Fibroblast of lung (primary cell): ENCODE measurements around the gene SLC9A5. TPM values are rescaled to one million over a fixed set of nuclear protein-coding genes. Genes with fewer than 3 reads are reported as not detected.
A peak's percentile ranks its signal among the peaks of the same experiment; 100 is the strongest.

Experiments
- DNase-seq, 2 donors: peaks; one replicate each; pipeline versions ENCODE4 v3.0.0 to v3.0.0-alpha.2; 2010; ENCODE audit warnings: low read depth in 2 of 2
- H2AFZ ChIP-seq: 2 replicates; pipeline ENCODE4 v1.5.1; 2012; ENCODE audit warnings: low read length, control low read depth, inconsistent platforms
- H3K27ac ChIP-seq: 2 replicates; pipeline ENCODE4 v1.5.1; 2011; ENCODE audit warnings: low read length, control low read depth; ENCODE audit not compliant: insufficient read depth
- H3K27me3 ChIP-seq: 2 replicates; pipeline ENCODE4 v1.5.1; 2011; ENCODE audit warnings: mild to moderate bottlenecking, low read length; ENCODE audit not compliant: control insufficient read depth, insufficient read depth
- H3K36me3 ChIP-seq: 2 replicates; pipeline ENCODE4 v1.5.1; 2011; ENCODE audit warnings: low read length; ENCODE audit not compliant: control insufficient read depth, insufficient read depth
- H3K4me1 ChIP-seq: 2 replicates; pipeline ENCODE4 v1.5.1; 2011; ENCODE audit warnings: low read length; ENCODE audit not compliant: control insufficient read depth, insufficient read depth; ENCODE audit errors: extremely low read depth
- H3K4me2 ChIP-seq: 2 replicates; pipeline ENCODE4 v1.5.1; 2011; ENCODE audit warnings: low read length, control low read depth; ENCODE audit not compliant: insufficient read depth; ENCODE audit errors: extremely low read depth
- H3K4me3 ChIP-seq, 4 experiments: fragments of 200-600 bp in 1 of 4; sonication (generic) in 1 of 4; replicated peaks in 1 of 4; 2 replicates each; pipeline ENCODE4 v1.5.1; 2011 to 2016; ENCODE audit warnings: low read length in 4 of 4, low read depth in 3 of 4, mild to moderate bottlenecking in 3 of 4, control low read depth in 2 of 4, inconsistent platforms in 1 of 4, mixed read lengths in 1 of 4; ENCODE audit not compliant: insufficient read depth in 1 of 4; ENCODE audit errors: control extremely low read depth in 1 of 4
- H3K79me2 ChIP-seq: 2 replicates; pipeline ENCODE4 v1.5.1; 2012; ENCODE audit warnings: mild to moderate bottlenecking, low read length, inconsistent platforms; ENCODE audit not compliant: control insufficient read depth, insufficient read depth
- H3K9ac ChIP-seq: 2 replicates; pipeline ENCODE4 v1.5.1; 2011; ENCODE audit warnings: mild to moderate bottlenecking, low read length, control low read depth; ENCODE audit not compliant: insufficient read depth
- H3K9me3 ChIP-seq: 2 replicates; pipeline ENCODE4 v1.5.1; 2012; ENCODE audit warnings: low read depth, low read length; ENCODE audit not compliant: control insufficient read depth, insufficient read depth
- H4K20me1 ChIP-seq: 2 replicates; pipeline ENCODE4 v1.5.1; 2011; ENCODE audit warnings: low read length; ENCODE audit not compliant: control insufficient read depth, insufficient read depth; ENCODE audit errors: extremely low read depth
- EZH2 ChIP-seq: IDR thresholded peaks from 2 replicates; pipeline ENCODE4 v1.5.1; 2012; ENCODE audit warnings: low read length, control low read depth, mild to moderate bottlenecking; ENCODE audit errors: missing control alignments
- polyA plus RNA-seq, 2 donors: library from polyadenylated mRNA; depleted of rRNA in 1 of 2; stranded (reverse) in 1 of 2; unstranded in 1 of 2; fragments of >200 nt; gene quantifications; 2 replicates each; pipeline ENCODE4 v1.2.1, GENCODE V29; 2011 to 2012; ENCODE audit warnings: missing spikeins in 1 of 2
- total RNA-seq: library from RNA; depleted of rRNA; stranded (reverse); fragments of >200 nt; gene quantifications from 2 replicates; pipeline ENCODE4 v1.2.1, GENCODE V29; 2014
- TF ChIP-seq, protein P1 (sequence below), 2 donors: IDR thresholded peaks in 1 of 2; conservative IDR thresholded peaks in 1 of 2; 1 replicate in 1 of 2; 2 replicates in 1 of 2; pipeline ENCODE4 v1.5.1; 2011 to 2012; ENCODE audit warnings: low read length in 2 of 2, control low read depth in 1 of 2, inconsistent platforms in 1 of 2, low read depth in 1 of 2, mild to moderate bottlenecking in 1 of 2

The SLC9A5 gene
- total and polyA plus RNA-seq, 2 donors (not counting 1 experiment from before 2014, with no cell fraction given), result 2.0 to 2.3 TPM

DNA sequence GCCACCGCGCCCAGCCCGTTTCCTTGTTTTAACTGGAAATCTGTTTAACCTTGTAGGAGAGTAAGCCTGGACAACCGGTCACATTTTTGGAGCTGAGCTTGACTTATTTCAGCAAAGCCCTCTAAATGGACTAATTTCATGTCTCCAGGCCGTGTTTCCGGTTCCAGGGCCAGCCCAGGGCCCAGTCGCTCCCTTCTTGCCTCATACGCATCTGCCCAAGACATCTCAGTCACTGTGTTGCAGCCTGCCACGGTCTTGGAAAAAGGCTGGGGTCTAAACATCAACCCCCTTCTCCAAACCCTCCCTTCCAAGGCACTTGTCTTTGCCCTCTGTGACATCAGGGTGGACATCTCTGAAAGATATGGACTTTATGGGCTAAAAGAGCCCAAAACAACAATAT lies 49.5 kb downstream of the SLC9A5 start:
- H3K27ac ChIP-seq, result no peak overlapping the region
- H3K9ac ChIP-seq, result no peak overlapping the region
- no peaks in the 10 kb centered on the region for H3K36me3 ChIP-seq
- TF ChIP-seq EZH2, result no peak
- TF ChIP-seq, protein P1, sequence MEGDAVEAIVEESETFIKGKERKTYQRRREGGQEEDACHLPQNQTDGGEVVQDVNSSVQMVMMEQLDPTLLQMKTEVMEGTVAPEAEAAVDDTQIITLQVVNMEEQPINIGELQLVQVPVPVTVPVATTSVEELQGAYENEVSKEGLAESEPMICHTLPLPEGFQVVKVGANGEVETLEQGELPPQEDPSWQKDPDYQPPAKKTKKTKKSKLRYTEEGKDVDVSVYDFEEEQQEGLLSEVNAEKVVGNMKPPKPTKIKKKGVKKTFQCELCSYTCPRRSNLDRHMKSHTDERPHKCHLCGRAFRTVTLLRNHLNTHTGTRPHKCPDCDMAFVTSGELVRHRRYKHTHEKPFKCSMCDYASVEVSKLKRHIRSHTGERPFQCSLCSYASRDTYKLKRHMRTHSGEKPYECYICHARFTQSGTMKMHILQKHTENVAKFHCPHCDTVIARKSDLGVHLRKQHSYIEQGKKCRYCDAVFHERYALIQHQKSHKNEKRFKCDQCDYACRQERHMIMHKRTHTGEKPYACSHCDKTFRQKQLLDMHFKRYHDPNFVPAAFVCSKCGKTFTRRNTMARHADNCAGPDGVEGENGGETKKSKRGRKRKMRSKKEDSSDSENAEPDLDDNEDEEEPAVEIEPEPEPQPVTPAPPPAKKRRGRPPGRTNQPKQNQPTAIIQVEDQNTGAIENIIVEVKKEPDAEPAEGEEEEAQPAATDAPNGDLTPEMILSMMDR (conservative IDR thresholded peaks at IDR 0.05 in 1 of 2, IDR thresholded peaks at IDR 0.05 in 1 of 2; ENCODE audit: low read depth in 1 of 2, low read length in 2 of 2), result no peak
- H3K4me2 ChIP-seq, result no peak overlapping the region
- H4K20me1 ChIP-seq, result no peaks in the 10 kb centered on the region
- H3K79me2 ChIP-seq, result no peaks in the 10 kb centered on the region
- no peak overlapping the region for H2AFZ ChIP-seq
- H3K9me3 ChIP-seq, result no peaks in the 10 kb centered on the region
- peaks cover 16% of the 10 kb centered on the region for H3K4me1 ChIP-seq
- no peak overlapping the region for H3K4me3 ChIP-seq
- no peak for DNase-seq
- no peaks in the 10 kb centered on the region for H3K27me3 ChIP-seq

DNA sequence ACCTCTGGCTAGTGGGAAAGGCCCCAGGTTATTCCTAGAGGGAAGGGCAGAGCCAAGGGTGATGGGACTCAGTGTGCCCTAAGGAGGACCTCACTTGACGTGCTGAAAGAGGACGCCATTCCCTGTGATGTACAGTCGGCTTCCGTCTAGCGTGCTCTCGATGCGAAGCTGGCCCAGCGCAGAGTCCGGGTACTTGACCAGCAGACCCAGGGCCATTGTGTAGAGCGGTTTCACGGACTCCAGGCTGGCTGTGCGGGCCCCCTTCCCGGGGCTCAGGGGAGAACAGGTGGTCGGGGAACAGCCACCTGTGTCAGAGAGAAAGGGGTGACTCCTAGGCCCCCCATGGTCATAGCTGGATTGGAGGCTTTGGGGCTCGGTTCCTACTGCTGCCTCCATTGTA lies 50.5 kb downstream of the SLC9A5 start:
- DNase-seq, result no peak

DNA sequence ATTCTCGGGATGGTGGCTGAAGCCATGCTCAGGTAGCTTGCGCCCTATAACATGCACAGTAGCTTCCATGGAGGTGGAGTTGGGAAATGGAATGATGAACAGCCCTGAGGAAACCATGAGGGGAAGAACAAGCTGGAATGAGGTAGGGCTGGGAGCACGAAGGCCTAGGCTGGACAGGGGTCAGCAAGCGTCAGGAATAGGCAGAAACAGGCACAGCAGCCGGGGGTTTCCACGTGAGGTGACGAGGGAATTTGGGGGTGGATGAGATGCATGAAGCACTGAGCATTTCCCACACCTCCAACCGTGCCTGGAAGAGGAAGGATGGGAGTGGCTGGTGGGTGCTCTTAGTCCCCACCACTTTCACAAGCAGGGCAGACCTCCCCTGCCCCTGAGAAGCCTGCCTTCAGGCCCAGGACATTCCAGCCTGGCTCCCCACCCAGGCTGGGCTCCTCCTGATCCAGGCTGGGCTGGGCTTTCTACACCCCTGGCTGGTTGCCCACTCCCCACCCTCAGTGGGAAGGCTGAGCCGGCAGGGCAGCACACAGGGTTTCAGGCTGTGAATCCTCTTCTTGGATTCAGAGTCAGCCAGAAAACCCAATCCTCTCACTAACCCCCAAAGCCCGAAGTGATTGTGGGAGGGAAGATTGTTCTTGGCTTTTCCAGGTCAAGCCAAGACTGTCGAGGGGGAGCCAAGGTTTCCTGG lies 52.5 kb downstream of the SLC9A5 start:
- TF ChIP-seq, protein P1 (conservative IDR thresholded peaks at IDR 0.05 in 1 of 2, IDR thresholded peaks at IDR 0.05 in 1 of 2; ENCODE audit: low read depth in 1 of 2, low read length in 2 of 2), result no peak
- Histone ChIP-seq H3K27ac (no peak overlapping the region), H3K36me3 (no peaks in the 10 kb centered on the region), H3K4me3 (no peak overlapping the region), H4K20me1 (no peaks in the 10 kb centered on the region), H3K27me3 (no peaks in the 10 kb centered on the region), H3K4me2 (no peak overlapping the region), H2AFZ (no peak overlapping the region), H3K79me2 (no peaks in the 10 kb centered on the region), H3K9ac (no peak overlapping the region), H3K4me1 (peaks cover 7% of the 10 kb centered on the region), H3K9me3 (no peaks in the 10 kb centered on the region)
- peak in 1 of 2 donors; percentile 36 for DNase-seq

More for the DNA sequence above, 50.5 kb downstream of the SLC9A5 start:
- no peaks in the 10 kb centered on the region for H3K9me3 ChIP-seq
- peaks cover 16% of the 10 kb centered on the region for H3K4me1 ChIP-seq
- H3K9ac ChIP-seq, result no peak overlapping the region
- no peaks in the 10 kb centered on the region for H3K36me3 ChIP-seq
- H3K27ac ChIP-seq, result no peak overlapping the region
- no peaks in the 10 kb centered on the region for H3K79me2 ChIP-seq
- TF ChIP-seq, protein P1 (conservative IDR thresholded peaks at IDR 0.05 in 1 of 2, IDR thresholded peaks at IDR 0.05 in 1 of 2; ENCODE audit: low read depth in 1 of 2, low read length in 2 of 2), result no peak
- TF ChIP-seq EZH2, result no peak
- H4K20me1 ChIP-seq, result no peaks in the 10 kb centered on the region
- H3K4me2 ChIP-seq, result no peak overlapping the region
- no peak overlapping the region for H2AFZ ChIP-seq
- H3K4me3 ChIP-seq, result no peak overlapping the region
- no peaks in the 10 kb centered on the region for H3K27me3 ChIP-seq
